GM18505 (cell line): ENCODE measurements around the gene STXBP1.
"Not testable (repeated sequence)": the region's sequence is repeated elsewhere in the genome, so short reads cannot be mapped to it uniquely, and the experiment has no call there.

Experiments
- ATAC-seq: cut with Tn5 transposase; IDR thresholded peaks from one replicate; pipeline ENCODE4 v1.9.1; 2021; ENCODE audit not compliant: unreplicated experiment
- POLR2A ChIP-seq: IDR thresholded peaks from 4 replicates; pipeline ENCODE4 v1.6.1; 2011; ENCODE audit warnings: borderline replicate concordance; ENCODE audit not compliant: insufficient read depth, insufficient read length; ENCODE audit errors: extremely low read depth

Gene STXBP1

DNA sequence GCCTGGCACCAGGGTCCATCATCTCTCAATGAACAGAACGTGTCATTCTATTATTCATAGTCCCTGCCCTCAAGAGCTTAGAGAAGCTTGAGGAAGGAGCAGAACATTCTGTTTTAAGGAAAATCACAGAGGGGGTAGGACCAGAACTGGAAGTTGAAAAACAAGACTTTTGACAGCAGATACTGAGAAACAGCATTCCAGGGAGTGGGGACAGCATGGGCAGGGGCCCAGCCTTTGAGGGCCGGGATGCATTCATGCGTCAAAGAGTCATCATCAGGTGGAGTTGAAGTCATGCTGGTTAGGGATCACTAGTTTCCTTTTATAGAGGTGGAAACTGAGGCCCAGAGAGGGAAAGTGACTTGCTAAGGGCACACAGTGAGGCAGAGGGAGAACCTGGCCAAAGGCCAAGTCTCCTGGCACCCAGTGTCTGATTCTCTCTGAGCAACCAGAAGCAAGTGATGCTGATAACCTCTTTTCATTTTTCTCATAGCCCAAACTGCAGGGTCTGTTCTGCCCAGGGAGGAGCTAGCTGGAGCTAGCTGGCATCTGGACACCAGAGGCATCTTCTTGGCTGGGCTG, 41.5 kb upstream of the STXBP1 start:
- ATAC-seq = no peak
- TF ChIP-seq POLR2A = no peak

DNA sequence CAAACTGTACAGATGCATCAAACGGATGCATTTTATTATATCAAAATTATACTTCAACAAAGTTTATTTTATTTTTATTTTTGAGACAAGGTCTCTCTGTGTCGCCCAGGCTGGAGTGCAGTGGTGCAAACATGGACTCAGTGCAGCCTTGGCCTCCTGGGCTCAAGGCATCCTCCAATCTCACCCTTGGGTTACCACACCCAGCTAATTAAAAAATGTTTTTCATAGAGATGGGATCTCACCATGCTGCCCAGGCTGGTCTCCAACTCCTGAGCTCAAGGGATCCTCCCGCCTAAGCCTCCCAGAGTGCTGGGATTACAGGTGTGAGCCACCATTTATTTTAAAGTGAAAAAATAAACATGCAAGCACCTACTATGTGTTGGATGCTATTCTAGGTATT, 40.1 kb upstream of the STXBP1 start:
- no peak for ATAC-seq
- TF ChIP-seq POLR2A = no peak

- ATAC-seq = no peak
- TF ChIP-seq POLR2A = no peak
Measured at GRCh38 chr9:127572961-127573721, 38.9 kb upstream of the STXBP1 start.

GRCh38 chr9:127574072-127574993, 37.7 kb upstream of the STXBP1 start:
- ATAC-seq = no peak
- TF ChIP-seq POLR2A = no peak

- no peak for ATAC-seq
- TF ChIP-seq POLR2A = no peak
Measured at GRCh38 chr9:127575875-127576778, 36.0 kb upstream of the STXBP1 start.

DNA sequence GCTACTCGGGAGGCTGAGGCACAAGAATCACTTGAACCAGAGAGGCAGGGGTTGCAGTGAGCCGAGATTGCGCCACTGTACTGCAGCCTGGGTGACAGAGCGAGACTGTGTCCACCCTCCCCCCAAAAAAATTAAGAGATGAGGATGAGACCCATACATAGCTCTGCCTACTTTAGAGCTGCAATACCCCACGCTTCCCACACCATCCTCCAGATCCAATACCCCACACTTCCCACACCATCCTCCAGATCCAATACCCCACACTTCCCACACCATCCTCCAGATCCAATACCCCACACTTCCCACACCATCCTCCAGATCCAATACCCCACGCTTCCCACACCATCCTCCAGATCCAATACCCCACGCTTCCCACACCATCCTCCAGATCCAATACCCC, 34.9 kb upstream of the STXBP1 start:
- ATAC-seq = not testable (repeated sequence)

DNA sequence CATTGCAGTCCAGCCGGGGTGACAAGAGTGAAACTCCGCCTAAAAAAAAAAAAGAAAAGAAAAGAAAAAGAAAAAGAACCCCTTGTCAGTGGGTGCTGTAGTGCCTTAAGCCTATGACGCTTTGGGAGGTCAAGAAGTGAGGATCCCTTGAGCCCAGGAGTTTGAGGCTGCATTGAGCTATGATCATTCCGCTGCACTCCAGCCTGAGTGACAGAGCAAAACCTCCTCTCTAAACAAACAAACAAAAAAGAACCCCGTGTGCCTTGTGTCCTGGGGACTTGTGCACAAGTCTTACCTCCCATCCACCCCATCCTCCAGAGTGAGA, 33.5 kb upstream of the STXBP1 start:
- no peak for TF ChIP-seq POLR2A
- no peak for ATAC-seq

DNA sequence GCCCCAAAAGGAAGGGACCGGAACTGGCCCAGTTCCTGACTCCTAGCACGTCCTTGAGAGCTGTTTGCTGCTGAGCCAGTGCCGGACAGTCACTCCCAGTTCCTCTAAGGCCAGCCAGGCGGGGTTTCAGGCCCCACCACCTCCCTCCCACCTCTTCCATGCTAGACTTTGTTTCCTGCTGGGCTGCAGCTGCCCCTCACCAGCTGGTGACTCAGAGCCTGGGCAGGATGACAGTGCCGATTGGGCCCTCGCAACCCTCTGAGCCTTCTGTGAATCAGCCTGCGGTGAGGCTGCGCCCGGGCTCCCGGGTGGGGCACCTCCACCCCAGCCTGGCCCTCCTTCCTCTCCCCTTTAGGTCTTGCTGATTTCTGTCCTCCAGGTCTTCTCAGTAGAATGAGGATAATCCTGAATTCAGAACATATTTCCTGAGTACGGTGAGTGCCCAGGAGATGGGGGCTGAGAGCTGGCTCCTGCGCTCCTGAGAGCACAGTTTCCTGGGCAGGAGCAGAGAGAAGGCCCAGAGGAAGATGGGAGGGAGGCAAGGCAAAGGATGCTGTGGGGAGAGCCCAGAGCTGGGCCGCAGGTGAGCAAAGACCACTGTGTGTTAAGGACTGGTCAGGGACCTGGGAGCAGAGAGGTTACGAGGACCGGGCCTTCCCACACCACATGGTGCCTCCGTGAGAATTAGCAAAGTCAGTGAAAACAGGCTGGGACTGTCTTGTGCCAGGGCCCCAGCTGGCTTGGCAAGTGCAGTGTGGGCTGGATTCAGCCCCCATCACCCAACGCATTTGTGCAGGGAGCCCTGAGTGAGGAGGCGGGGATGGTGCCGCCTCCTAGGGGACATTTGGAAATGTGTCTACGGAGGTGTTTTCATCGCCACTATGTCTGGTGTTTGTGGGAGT, 32.9 kb upstream of the STXBP1 start:
- no peak for TF ChIP-seq POLR2A
- no peak for ATAC-seq

GRCh38 chr9:127580366-127580765, 31.7 kb upstream of the STXBP1 start:
- no peak for TF ChIP-seq POLR2A
- ATAC-seq = no peak

DNA sequence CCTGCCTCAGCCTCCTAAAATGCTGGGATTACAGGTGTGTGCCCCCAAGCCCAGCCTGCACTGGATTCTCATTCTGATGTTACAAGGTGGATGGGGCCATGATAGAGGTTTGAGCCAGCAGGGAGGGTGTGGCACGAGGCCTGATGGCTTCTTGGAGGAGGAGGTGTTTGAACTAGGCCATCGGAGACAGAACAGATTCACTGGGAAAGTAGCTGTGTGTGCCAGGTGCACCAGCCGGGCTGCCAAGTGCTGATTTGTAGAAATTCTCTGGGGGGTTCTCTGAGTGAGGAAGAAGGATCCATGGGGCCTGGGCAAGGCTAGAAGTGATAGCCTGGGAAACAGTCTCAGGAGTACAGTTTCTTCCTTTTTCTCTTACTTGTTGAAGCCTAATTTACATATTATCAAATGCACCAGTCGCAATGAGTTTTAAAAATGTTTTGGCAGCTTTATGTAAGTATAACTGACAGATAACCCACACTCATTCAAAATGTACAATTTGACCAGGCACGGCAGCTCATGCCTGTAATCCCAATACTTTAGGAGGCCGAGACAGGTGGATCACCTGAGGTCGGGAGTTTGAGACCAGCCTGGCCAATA, 31.1 kb upstream of the STXBP1 start:
- no peak for TF ChIP-seq POLR2A
- no peak for ATAC-seq

DNA sequence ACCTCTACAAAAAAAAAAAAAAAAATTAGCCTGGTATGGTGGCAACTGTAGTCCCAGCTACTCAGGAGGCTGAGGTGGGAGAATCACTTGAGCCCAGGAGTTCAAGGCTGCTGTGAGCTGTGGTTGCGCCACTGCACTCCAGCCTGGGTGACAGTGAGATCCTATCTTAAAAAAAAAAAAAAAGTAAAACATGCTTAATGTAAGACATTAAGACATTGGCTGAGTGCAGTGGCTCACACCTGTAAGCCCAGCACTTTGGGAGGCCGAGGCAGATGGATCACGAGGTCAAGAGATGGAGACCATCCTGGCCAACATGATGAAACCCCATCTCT, 27.6 kb upstream of the STXBP1 start:
- not testable (repeated sequence) for ATAC-seq
